Astrocyte of the cerebellum (primary cell): Measurements from ENCODE around the gene PDE2A.

Experiments
- DNase-seq: peaks from one replicate; pipeline ENCODE4 v3.0.0-alpha.2; 2011; ENCODE audit warnings: low read depth
- H3K4me3 ChIP-seq: 2 replicates; pipeline ENCODE4 v1.5.1; 2011; ENCODE audit warnings: mild to moderate bottlenecking, low read depth, low read length, moderate library complexity
- CTCF ChIP-seq: IDR thresholded peaks from 2 replicates; pipeline ENCODE4 v1.5.1; 2012; ENCODE audit warnings: low read length, low read depth, moderate library complexity, mild to moderate bottlenecking; ENCODE audit errors: missing control alignments
- in situ Hi-C: cut with HindIII; loops from 2 replicates; pipeline ENCODE4 v1.10.0; 2017; ENCODE audit warnings: low sequenced_read_pairs

PDE2A gene

GRCh38 chr11:72642043-72642883, 32.0 kb downstream of the PDE2A start:
- no peak for DNase-seq
- H3K4me3 ChIP-seq: peak overlapping the region; percentile 36

GRCh38 chr11:72641522-72642042, 32.6 kb downstream of the PDE2A start:
- peak overlapping the region; percentile 36 for H3K4me3 ChIP-seq
- in situ Hi-C loops: no loop called here
- no peak for DNase-seq
- no peak for TF ChIP-seq CTCF

More at GRCh38 chr11:72642043-72642883, 32.0 kb downstream of the PDE2A start:
- no peak for TF ChIP-seq CTCF
- in situ Hi-C loops: no loop called here

- no peak overlapping the region for H3K4me3 ChIP-seq
- in situ Hi-C loops: no loop called here
- no peak for TF ChIP-seq CTCF
- no peak for DNase-seq
These were observed 34.5 kb downstream of the PDE2A start for GRCh38 chr11:72639502-72640375.

- H3K4me3 ChIP-seq: no peak overlapping the region
- no peak for TF ChIP-seq CTCF
- no peak for DNase-seq
- in situ Hi-C loops: no loop called here
These were observed 36.3 kb downstream of the PDE2A start for GRCh38 chr11:72637926-72638325.

- DNase-seq: no peak
- in situ Hi-C loops: no loop called here
- H3K4me3 ChIP-seq: no peak overlapping the region
- no peak for TF ChIP-seq CTCF
These were observed 37.0 kb downstream of the PDE2A start for GRCh38 chr11:72637198-72637597.

GRCh38 chr11:72636376-72636775, 37.8 kb downstream of the PDE2A start:
- DNase-seq: no peak
- in situ Hi-C loops: no loop called here
- no peak for TF ChIP-seq CTCF
- H3K4me3 ChIP-seq: no peak overlapping the region
